Measurements from ENCODE around the gene INPP5B. TPM values are rescaled to one million over a fixed set of nuclear protein-coding genes. Genes with fewer than 3 reads are reported as not detected.
"Not testable (repeated sequence)": the region's sequence is repeated elsewhere in the genome, so short reads cannot be mapped to it uniquely, and the experiment has no call there.

The INPP5B gene
- total RNA-seq, 2 experiments from 2014 or later = 26.3 to 26.7 TPM

DNA sequence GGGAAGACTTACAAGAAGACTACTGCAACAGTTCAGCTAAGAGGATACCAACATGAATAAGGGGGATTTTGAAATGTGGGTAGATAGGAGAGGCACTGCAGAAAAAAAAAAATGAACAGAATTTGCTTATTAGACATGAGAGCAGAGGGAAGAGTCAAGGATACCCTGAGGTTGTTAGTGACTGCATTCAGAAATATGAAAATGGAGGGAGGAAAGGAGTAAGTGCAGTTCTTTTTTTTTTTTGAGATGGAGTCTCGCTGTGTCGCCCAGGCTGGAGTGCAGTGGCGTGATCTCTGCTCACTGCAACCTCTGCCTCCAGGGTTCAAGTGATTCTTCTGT is 23.3 kb downstream of the INPP5B start:
- ChIA-PET POLR2A (no interaction called here), CTCF (no interaction called here)
- Mint-ChIP-seq H3K36me3 (ENCODE audit: low read depth) (peaks cover 9% of the 10 kb centered on the region), H3K4me3 (no peak overlapping the region), H3K27ac (no peak overlapping the region), H3K4me1 (peaks cover 27% of the 10 kb centered on the region), H3K9me3 (no peaks in the 10 kb centered on the region), H3K27me3 (no peaks in the 10 kb centered on the region)
- no peak for DNase-seq

DNA sequence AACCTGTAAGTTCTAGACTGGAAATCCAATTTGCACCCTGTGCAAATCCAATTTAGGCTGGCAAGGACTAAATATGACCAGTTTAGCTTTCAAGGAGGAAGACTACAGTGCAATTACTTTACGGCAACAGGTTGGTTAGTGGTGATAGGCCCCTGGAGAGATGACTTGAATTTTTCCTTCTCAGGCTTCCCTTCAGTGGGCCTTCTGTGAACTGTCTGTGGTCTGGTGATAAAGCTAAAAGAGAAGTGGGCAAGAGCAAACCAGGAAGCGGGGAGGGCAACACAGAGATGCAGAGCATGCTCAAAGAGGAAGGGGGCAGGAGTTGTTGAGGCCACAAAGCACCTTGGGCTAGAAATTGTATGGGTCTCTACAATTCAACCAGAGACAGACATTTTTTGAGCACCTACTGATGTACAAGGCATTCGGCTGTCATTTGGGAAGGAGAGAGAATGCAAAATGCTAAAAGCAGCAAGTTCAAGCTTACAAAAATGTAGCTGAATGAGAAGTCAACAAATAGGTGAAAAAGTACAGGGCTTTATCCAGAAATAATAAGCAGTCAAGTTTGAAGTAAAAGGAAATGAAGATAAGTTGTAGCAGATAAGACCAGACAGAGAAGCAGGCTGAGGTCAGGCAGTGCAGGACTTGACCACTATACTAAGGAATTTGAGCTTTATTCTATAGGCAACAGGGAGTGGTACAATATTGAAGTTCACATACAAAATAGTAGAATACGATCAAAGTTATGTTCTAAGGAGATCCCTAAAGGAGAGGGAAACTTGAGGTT is 23.9 kb downstream of the INPP5B start:
- no peak for DNase-seq
- CTCF ChIA-PET = interaction anchor here (0.7 kb wide), 1 partner anchor 15 kb away, joined by 3 read pairs; no protein-coding TSS in a partner anchor
- Mint-ChIP-seq H3K4me1 (peaks cover 27% of the 10 kb centered on the region), H3K27me3 (no peaks in the 10 kb centered on the region), H3K9me3 (no peaks in the 10 kb centered on the region), H3K4me3 (no peak overlapping the region), H3K36me3 (ENCODE audit: low read depth) (peaks cover 12% of the 10 kb centered on the region), H3K27ac (peak overlapping the region; percentile 31)
- POLR2A ChIA-PET = no interaction called here

DNA sequence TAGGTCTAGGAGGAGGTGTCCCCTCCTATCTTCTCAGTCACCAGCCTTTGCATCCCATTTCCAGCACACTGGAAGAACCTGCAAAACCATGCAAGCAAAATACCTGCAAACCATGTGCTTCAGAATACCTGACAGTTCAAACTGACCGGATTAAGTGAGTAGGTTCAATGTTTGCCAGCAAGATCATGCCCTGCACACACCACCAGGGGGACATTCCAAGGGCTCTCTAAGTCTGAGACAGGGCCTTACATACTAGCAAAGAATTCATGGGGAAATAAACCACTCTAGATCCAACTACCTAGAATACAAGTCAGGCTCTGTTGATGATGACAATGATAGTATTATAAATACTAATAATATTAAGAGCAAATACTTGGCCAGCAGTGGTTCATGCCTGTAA is 27.6 kb downstream of the INPP5B start:
- no peaks in the 10 kb centered on the region for H3K27me3 Mint-ChIP-seq
- POLR2A ChIA-PET = no interaction called here
- H3K27ac Mint-ChIP-seq = no peak overlapping the region
- H3K4me1 Mint-ChIP-seq = peaks cover 10% of the 10 kb centered on the region
- CTCF ChIA-PET = no interaction called here
- no peak overlapping the region for H3K4me3 Mint-ChIP-seq
- H3K36me3 Mint-ChIP-seq (ENCODE audit: low read depth) = peaks cover 13% of the 10 kb centered on the region
- H3K9me3 Mint-ChIP-seq = no peaks in the 10 kb centered on the region
- DNase-seq = no peak

DNA sequence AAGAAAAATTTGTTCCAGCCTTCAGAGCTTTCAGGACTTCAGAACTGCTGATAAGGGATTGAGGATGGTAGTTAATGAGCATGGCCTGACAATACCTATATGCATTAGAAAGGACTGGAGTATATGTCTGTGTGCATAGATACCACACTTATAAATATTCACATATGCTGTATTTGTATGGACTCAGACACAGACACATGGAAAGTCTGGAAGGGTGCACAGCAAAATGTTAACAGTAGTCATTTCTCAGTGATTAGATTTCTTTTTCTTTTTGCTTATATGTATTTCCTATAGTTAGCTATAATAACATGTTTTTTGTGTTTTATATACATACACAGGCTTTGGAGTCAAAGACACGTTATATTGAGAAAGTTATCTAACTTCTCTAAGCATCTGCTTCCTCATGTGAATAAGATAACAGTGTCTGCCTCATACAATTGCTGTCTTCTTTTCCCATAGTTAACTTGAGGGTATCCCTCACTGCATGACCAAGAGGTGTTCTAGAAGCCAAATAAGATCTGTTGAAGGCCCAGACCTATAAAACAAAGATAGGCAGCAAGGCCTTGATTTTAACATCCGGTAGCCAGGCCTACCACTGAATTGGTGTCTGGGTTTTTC is 31.3 kb downstream of the INPP5B start:
- Mint-ChIP-seq H3K9me3 (no peaks in the 10 kb centered on the region), H3K27ac (no peak overlapping the region), H3K36me3 (ENCODE audit: low read depth) (peaks cover 9% of the 10 kb centered on the region), H3K4me1 (no peaks in the 10 kb centered on the region), H3K27me3 (no peaks in the 10 kb centered on the region), H3K4me3 (no peak overlapping the region)
- ChIA-PET POLR2A (no interaction called here), CTCF (interaction anchor here (0.7 kb wide), 2 partner anchors 56 to 903 kb away, joined by 3 read pairs; no protein-coding TSS in a partner anchor)
- no peak for DNase-seq

DNA sequence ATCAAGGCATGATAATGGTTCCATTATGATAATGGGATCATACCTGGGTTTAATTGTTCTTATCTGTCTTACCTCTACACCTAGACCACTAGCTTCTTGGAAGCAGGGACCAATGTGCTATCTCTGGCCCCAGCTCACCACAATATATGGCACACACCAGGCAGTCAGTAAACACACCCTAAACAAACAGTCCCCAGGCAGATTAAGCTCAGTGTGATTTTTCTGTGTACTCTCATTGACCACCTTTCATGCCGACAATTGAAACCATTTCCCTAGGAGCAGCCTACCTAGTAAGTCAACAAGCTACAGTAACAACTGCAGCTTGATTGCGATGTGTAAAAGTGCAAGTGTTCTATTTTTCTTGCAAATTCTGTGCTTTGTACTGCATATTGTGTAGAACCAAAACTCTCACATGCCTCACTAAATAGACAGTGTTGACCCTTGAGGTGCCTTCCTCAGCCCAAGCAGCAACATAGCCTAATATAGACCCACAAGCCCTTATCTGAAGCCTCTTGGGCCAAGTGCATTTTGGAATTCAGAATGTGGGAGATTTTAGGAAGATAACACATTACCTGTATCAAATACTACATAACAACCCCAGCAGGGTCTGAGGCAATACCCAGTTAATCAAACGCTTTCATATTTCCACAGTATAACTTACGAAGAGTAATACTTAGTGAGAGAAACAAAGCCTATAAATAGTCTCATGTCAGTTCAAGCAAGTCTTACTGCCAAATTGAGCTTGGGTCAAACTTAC is 32.0 kb downstream of the INPP5B start:
- Mint-ChIP-seq H3K4me3 (no peak overlapping the region), H3K36me3 (ENCODE audit: low read depth) (peaks cover 7% of the 10 kb centered on the region), H3K27me3 (no peaks in the 10 kb centered on the region), H3K27ac (no peak overlapping the region), H3K4me1 (no peaks in the 10 kb centered on the region), H3K9me3 (no peaks in the 10 kb centered on the region)
- CTCF ChIA-PET = interaction anchor here (0.7 kb wide), 1 partner anchor 55 kb away, joined by 3 read pairs; no protein-coding TSS in a partner anchor
- POLR2A ChIA-PET = no interaction called here
- no peak for DNase-seq

DNA sequence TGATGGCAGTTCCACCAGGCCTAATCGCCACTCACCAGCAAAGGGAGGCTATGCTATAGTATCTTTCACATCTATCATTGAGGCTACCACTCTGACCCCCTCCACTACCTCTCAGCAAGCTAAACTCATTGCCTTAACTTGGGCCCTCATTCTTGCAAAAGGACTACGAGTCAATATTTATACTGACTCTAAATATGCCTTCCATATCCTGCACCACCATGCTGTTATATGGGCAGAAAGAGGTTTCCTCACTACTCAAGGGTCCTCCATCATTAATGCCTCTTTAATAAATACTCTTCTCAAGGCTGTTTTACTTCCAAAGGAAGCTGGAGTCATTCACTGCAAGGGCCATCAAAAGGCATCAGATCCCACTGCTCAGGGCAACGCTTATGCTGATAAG is 35.4 kb downstream of the INPP5B start:
- H3K4me1 Mint-ChIP-seq; CTCF ChIA-PET; H3K27ac Mint-ChIP-seq; DNase-seq; POLR2A ChIA-PET; H3K27me3 Mint-ChIP-seq; H3K36me3 Mint-ChIP-seq (ENCODE audit: low read depth); H3K4me3 Mint-ChIP-seq: not testable (repeated sequence)
- peaks cover 23% of the 10 kb centered on the region for H3K9me3 Mint-ChIP-seq

DNA sequence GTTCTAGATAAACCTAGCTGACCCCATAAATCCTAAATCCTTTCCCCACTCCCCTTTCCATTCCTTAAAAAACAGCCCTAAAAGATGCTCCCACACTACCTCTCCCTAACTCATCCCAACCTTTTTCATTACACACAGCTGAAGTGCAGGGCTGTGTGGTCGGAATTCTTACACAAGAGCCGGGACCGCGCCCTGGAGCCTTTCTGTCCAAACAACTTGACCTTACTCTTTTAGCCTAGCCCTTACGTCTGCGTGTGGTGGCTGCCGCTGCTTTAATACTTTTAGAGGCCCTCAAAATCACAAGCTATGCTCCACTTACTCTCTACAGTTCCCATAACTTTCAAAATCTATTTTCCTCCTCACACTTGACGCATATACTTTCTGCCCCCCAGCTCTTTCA is 36.0 kb downstream of the INPP5B start:
- H3K27ac Mint-ChIP-seq; POLR2A ChIA-PET; H3K4me3 Mint-ChIP-seq; DNase-seq; H3K27me3 Mint-ChIP-seq; CTCF ChIA-PET; H3K36me3 Mint-ChIP-seq (ENCODE audit: low read depth); H3K4me1 Mint-ChIP-seq: not testable (repeated sequence)
- H3K9me3 Mint-ChIP-seq = peaks cover 23% of the 10 kb centered on the region

DNA sequence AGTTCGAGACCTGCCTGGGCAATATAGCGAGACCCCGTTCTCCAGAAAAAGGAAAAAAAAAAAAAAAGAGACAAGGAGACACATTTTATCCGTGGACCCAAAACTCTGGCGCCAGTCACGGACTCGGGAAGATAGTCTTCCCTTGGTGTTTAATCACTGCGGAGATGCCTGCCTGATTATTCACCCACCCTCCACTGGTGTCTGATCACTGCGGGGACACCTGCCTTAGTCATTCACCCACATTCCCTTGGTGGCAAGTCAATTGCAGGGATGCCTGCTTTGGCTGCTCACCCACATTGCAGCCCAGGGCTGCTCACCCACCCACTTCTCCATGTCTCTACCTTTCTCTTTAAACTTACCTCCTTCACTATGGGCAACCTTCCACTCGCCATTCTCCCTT is 38.3 kb downstream of the INPP5B start:
- H3K9me3 Mint-ChIP-seq = peaks cover 23% of the 10 kb centered on the region
- H3K4me1 Mint-ChIP-seq; H3K4me3 Mint-ChIP-seq; H3K36me3 Mint-ChIP-seq (ENCODE audit: low read depth); POLR2A ChIA-PET; CTCF ChIA-PET; DNase-seq; H3K27ac Mint-ChIP-seq; H3K27me3 Mint-ChIP-seq: not testable (repeated sequence)

DNA sequence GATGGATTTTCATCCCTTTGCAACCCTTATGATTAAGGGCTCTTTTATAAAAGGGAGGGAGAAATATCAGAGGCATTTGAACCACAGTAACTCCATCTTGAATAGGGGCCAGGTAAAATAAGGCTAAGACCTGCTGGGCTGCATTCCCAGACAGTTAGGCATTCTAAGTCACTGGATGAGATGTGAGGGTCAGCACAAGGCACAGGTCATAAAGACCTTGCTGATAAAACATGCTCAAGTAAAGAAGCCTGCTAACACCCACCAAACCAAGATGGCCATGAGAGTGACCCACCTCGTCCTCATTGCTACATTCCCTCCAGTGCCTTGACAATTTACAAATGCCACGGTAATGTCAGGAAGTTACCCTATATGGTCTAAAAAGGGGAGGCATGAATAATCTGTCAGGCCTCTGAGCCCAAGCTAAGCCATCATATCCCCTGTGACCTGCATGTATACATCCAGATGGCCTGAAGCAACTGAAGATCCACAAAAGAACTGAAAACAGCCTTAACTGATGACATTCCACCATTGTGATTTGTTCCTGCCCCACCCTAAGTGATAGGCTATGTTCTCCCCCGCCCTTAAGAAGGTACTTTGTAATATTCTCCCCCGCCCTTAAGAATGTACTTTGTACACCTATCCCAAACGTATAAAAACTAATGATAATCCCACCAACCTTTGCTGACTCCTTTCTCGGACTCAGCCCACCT is 39.3 kb downstream of the INPP5B start:
- H3K27ac Mint-ChIP-seq, CTCF ChIA-PET, POLR2A ChIA-PET, H3K4me1 Mint-ChIP-seq, H3K27me3 Mint-ChIP-seq, DNase-seq, H3K4me3 Mint-ChIP-seq: not testable (repeated sequence)
- peaks cover 23% of the 10 kb centered on the region for H3K9me3 Mint-ChIP-seq
- H3K36me3 Mint-ChIP-seq (ENCODE audit: low read depth) = peaks cover 14% of the 10 kb centered on the region

DNA sequence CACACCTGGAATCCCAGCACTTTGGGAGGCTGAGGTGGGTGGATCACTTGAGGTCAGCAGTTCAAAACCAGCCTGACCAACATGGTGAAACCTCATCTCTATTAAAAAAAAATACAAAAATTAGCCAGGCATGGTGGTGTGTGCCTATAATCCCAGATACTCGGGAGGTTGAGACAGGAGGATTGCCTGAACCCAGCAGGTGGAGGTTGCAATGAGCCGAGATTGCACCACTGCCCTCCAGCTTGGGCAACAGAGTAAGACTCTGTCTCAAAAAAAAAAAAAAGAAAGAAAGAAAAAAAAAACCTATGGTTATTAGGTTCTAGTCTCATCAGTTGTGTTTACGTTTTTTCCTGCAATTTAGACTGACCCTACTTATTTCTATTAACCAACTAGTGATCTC is 40.3 kb downstream of the INPP5B start:
- H3K27me3 Mint-ChIP-seq, H3K4me3 Mint-ChIP-seq, DNase-seq, H3K4me1 Mint-ChIP-seq, CTCF ChIA-PET, H3K27ac Mint-ChIP-seq, POLR2A ChIA-PET: not testable (repeated sequence)
- peaks cover 23% of the 10 kb centered on the region for H3K9me3 Mint-ChIP-seq
- H3K36me3 Mint-ChIP-seq (ENCODE audit: low read depth) = peaks cover 18% of the 10 kb centered on the region

DNA sequence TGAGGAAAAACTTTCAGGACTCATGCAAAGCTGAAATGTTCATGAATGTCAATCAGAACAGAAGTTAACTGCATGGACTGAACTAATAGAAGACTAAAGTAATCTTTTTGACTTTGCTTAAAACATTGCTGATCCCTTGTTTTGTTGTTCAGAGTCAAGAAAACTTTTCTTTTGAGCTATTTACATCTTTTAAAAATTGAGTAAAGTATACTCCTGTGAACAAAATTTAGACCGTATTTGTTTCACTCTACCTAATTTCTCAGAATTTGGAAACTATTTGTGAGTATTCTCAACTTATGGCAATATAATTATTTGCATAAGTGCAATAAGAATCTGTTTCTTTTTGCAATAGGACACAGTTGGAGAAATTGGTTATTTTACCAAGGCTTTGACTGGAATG is 41.1 kb downstream of the INPP5B start:
- Mint-ChIP-seq H3K36me3 (ENCODE audit: low read depth) (peaks cover 23% of the 10 kb centered on the region), H3K27ac (no peak overlapping the region)
- CTCF ChIA-PET = no interaction called here

DNA sequence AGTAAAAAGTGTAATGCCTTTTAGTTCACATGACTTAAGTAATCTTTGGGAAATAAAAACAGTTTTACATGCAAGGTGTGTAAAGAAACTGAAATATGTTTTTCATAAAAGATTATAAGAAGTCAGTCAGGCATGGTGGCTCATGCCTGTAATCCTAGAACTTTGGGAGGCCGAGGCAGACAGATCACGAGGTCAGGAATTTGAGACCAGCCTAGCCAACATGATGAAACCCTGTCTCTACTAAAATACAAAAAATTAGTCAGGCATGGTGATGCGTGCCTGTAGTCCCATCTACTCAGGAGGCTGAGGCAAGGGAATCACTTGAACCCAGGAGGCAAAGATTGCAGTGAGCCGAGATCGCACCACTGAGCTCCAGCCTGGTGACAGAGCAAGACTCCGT is 42.9 kb downstream of the INPP5B start:
- CTCF ChIA-PET, H3K4me1 Mint-ChIP-seq, H3K27ac Mint-ChIP-seq, DNase-seq, H3K27me3 Mint-ChIP-seq, POLR2A ChIA-PET, H3K4me3 Mint-ChIP-seq: not testable (repeated sequence)
- H3K9me3 Mint-ChIP-seq = peaks cover 15% of the 10 kb centered on the region
- H3K36me3 Mint-ChIP-seq (ENCODE audit: low read depth) = peaks cover 23% of the 10 kb centered on the region

More for the DNA sequence above, 41.1 kb downstream of the INPP5B start:
- no peak overlapping the region for H3K4me3 Mint-ChIP-seq
- DNase-seq = no peak
- POLR2A ChIA-PET = no interaction called here
- peaks cover 8% of the 10 kb centered on the region for H3K4me1 Mint-ChIP-seq
- no peaks in the 10 kb centered on the region for H3K27me3 Mint-ChIP-seq
- peaks cover 23% of the 10 kb centered on the region for H3K9me3 Mint-ChIP-seq

DNA sequence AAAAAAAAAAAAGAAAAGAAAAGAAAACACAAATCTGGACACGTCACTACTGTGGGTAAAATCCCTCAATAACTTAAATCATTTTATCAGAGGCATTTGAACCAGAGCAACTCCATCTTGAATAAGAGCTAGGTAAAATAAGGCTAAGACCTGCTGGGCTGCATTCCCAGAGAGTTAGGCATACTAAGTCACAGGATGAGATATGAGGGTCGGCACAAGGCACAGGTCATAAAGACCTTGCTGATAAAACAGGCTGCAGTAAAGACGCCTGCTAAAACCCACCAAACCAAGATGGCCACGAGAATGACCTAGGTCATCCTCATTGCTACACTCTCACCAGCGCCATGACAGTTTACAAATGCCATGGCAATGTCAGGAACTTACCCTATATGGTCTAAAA is 43.9 kb downstream of the INPP5B start:
- Mint-ChIP-seq H3K4me3 (no peak overlapping the region), H3K36me3 (ENCODE audit: low read depth) (peaks cover 23% of the 10 kb centered on the region), H3K27me3 (no peaks in the 10 kb centered on the region), H3K4me1 (peaks cover 8% of the 10 kb centered on the region), H3K27ac (no peak overlapping the region), H3K9me3 (peaks cover 8% of the 10 kb centered on the region)
- POLR2A ChIA-PET = no interaction called here
- no peak for DNase-seq
- CTCF ChIA-PET = interaction anchor here (0.6 to 0.7 kb wide), 2 partner anchors 34 to 155 kb away, joined by 3 read pairs; no protein-coding TSS in a partner anchor

All from activated CD4-positive, alpha-beta memory T cell treated with anti-CD3 and anti-CD28 coated beads, Interleukin-2, amount 10 ng/mL, durations not matched to agents 7 days and 5 days (primary cell).